ENCODE data around the gene FHOD1. TPM values are rescaled to one million over a fixed set of nuclear protein-coding genes. Genes with fewer than 3 reads are reported as not detected.

Gene FHOD1
- total and polyA plus RNA-seq, 2 donors (not counting 1 experiment from before 2014, with no cell fraction given): 7.1 to 32.7 TPM

- no peak overlapping the region for H3K9ac ChIP-seq (ENCODE audit: insufficient read depth, low read length)
- TF ChIP-seq EZH2 (IDR thresholded peaks at IDR 0.05; ENCODE audit: low read length, missing control alignments): no peak
- TF ChIP-seq, protein P1, sequence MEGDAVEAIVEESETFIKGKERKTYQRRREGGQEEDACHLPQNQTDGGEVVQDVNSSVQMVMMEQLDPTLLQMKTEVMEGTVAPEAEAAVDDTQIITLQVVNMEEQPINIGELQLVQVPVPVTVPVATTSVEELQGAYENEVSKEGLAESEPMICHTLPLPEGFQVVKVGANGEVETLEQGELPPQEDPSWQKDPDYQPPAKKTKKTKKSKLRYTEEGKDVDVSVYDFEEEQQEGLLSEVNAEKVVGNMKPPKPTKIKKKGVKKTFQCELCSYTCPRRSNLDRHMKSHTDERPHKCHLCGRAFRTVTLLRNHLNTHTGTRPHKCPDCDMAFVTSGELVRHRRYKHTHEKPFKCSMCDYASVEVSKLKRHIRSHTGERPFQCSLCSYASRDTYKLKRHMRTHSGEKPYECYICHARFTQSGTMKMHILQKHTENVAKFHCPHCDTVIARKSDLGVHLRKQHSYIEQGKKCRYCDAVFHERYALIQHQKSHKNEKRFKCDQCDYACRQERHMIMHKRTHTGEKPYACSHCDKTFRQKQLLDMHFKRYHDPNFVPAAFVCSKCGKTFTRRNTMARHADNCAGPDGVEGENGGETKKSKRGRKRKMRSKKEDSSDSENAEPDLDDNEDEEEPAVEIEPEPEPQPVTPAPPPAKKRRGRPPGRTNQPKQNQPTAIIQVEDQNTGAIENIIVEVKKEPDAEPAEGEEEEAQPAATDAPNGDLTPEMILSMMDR (conservative IDR thresholded peaks at IDR 0.05 in 1 of 2, IDR thresholded peaks at IDR 0.05 in 1 of 2; ENCODE audit: low read depth in 1 of 2, low read length in 2 of 2): no peak
- no peaks in the 10 kb centered on the region for H3K27me3 ChIP-seq (ENCODE audit: control insufficient read depth, insufficient read depth, low read length)
- H3K79me2 ChIP-seq (ENCODE audit: control insufficient read depth, insufficient read depth, low read length): peaks cover 27% of the 10 kb centered on the region
- peaks cover 30% of the 10 kb centered on the region for H3K36me3 ChIP-seq (ENCODE audit: control insufficient read depth, insufficient read depth, low read length)
- H3K9me3 ChIP-seq (ENCODE audit: control insufficient read depth, insufficient read depth, low read depth, low read length): no peaks in the 10 kb centered on the region
- no peak overlapping the region for H3K4me3 ChIP-seq (replicated peaks in 1 of 4; ENCODE audit: control extremely low read depth in 1 of 4, insufficient read depth in 1 of 4, low read depth in 3 of 4, low read length in 4 of 4)
- H3K27ac ChIP-seq (ENCODE audit: insufficient read depth, low read length): no peak overlapping the region
- H3K4me2 ChIP-seq (ENCODE audit: extremely low read depth, insufficient read depth, low read length): no peak overlapping the region
- no peaks in the 10 kb centered on the region for H4K20me1 ChIP-seq (ENCODE audit: control insufficient read depth, extremely low read depth, insufficient read depth, low read length)
- peaks cover 19% of the 10 kb centered on the region for H3K4me1 ChIP-seq (ENCODE audit: control insufficient read depth, extremely low read depth, insufficient read depth, low read length)
- no peak for DNase-seq (ENCODE audit: low read depth in 2 of 2)
- no peak overlapping the region for H2AFZ ChIP-seq (ENCODE audit: low read length)
These were observed 53.0 kb downstream of the FHOD1 start for GRCh38 chr16:67194260-67194659.

- Histone ChIP-seq H3K36me3 (ENCODE audit: control insufficient read depth, insufficient read depth, low read length) (peaks cover 30% of the 10 kb centered on the region), H3K79me2 (ENCODE audit: control insufficient read depth, insufficient read depth, low read length) (peaks cover 27% of the 10 kb centered on the region), H3K4me3 (replicated peaks in 1 of 4; ENCODE audit: control extremely low read depth in 1 of 4, insufficient read depth in 1 of 4, low read depth in 3 of 4, low read length in 4 of 4) (peak overlapping the region in 3 of 4 experiments; percentile 82 to 93 (median 93)), H4K20me1 (ENCODE audit: control insufficient read depth, extremely low read depth, insufficient read depth, low read length) (no peaks in the 10 kb centered on the region), H3K9me3 (ENCODE audit: control insufficient read depth, insufficient read depth, low read depth, low read length) (no peaks in the 10 kb centered on the region), H3K27me3 (ENCODE audit: control insufficient read depth, insufficient read depth, low read length) (no peaks in the 10 kb centered on the region), H2AFZ (ENCODE audit: low read length) (no peak overlapping the region), H3K4me2 (ENCODE audit: extremely low read depth, insufficient read depth, low read length) (peak overlapping the region; percentile 65), H3K27ac (ENCODE audit: insufficient read depth, low read length) (no peak overlapping the region), H3K4me1 (ENCODE audit: control insufficient read depth, extremely low read depth, insufficient read depth, low read length) (peaks cover 19% of the 10 kb centered on the region), H3K9ac (ENCODE audit: insufficient read depth, low read length) (no peak overlapping the region)
- no peak for DNase-seq (ENCODE audit: low read depth in 2 of 2)
- TF ChIP-seq, protein P1 (conservative IDR thresholded peaks at IDR 0.05 in 1 of 2, IDR thresholded peaks at IDR 0.05 in 1 of 2; ENCODE audit: low read depth in 1 of 2, low read length in 2 of 2): no peak
- no peak for TF ChIP-seq EZH2 (IDR thresholded peaks at IDR 0.05; ENCODE audit: low read length, missing control alignments)
These were observed 53.7 kb downstream of the FHOD1 start for GRCh38 chr16:67193536-67193935.

DNA sequence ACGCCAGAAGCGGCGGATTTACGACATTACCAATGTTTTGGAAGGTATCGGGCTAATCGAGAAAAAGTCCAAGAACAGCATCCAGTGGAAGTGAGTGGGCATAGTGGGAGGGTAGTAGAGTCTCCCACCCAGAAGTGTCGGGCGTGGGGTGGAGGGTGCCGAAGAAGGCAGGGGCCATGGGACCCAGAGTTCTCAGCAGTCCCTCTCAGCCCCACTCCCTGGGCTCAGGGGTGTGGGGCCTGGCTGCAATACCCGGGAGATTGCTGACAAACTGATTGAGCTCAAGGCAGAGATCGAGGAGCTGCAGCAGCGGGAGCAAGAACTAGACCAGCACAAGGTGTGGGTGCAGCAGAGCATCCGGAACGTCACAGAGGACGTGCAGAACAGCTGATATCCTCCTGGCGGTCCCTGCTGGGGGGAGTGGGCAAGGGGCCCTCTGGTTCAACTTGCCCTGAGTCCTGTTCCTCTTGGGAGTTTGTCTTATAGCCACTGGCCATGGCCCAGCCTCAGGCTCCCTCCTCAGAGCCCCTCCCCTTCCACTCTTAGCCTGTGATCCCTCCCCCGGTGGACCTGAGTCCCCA is 54.4 kb downstream of the FHOD1 start:
- Histone ChIP-seq H3K4me3 (replicated peaks in 1 of 4; ENCODE audit: control extremely low read depth in 1 of 4, insufficient read depth in 1 of 4, low read depth in 3 of 4, low read length in 4 of 4) (peak overlapping the region; percentile 49 to 93 (median 88)), H3K9ac (ENCODE audit: insufficient read depth, low read length) (peak overlapping the region; percentile 82), H3K36me3 (ENCODE audit: control insufficient read depth, insufficient read depth, low read length) (peaks cover 28% of the 10 kb centered on the region), H3K9me3 (ENCODE audit: control insufficient read depth, insufficient read depth, low read depth, low read length) (no peaks in the 10 kb centered on the region), H4K20me1 (ENCODE audit: control insufficient read depth, extremely low read depth, insufficient read depth, low read length) (no peaks in the 10 kb centered on the region), H2AFZ (ENCODE audit: low read length) (no peak overlapping the region), H3K4me1 (ENCODE audit: control insufficient read depth, extremely low read depth, insufficient read depth, low read length) (peaks cover 19% of the 10 kb centered on the region), H3K27me3 (ENCODE audit: control insufficient read depth, insufficient read depth, low read length) (no peaks in the 10 kb centered on the region), H3K27ac (ENCODE audit: insufficient read depth, low read length) (peak overlapping the region; percentile 60), H3K79me2 (ENCODE audit: control insufficient read depth, insufficient read depth, low read length) (peaks cover 27% of the 10 kb centered on the region), H3K4me2 (ENCODE audit: extremely low read depth, insufficient read depth, low read length) (peak overlapping the region; percentile 65)
- TF ChIP-seq, protein P1 (conservative IDR thresholded peaks at IDR 0.05 in 1 of 2, IDR thresholded peaks at IDR 0.05 in 1 of 2; ENCODE audit: low read depth in 1 of 2, low read length in 2 of 2): no peak
- no peak for TF ChIP-seq EZH2 (IDR thresholded peaks at IDR 0.05; ENCODE audit: low read length, missing control alignments)
- DNase-seq (ENCODE audit: low read depth in 2 of 2): no peak
